Fibroblast of lung (primary cell): ENCODE results near the gene DENND1A.

ENCODE experiments used
- CTCF ChIP-seq, 2 donors: IDR thresholded peaks in 1 of 2; conservative IDR thresholded peaks in 1 of 2; 1 replicate in 1 of 2; 2 replicates in 1 of 2; pipeline ENCODE4 v1.5.1; 2011 to 2012; ENCODE audit warnings: low read length in 2 of 2, control low read depth in 1 of 2, inconsistent platforms in 1 of 2, low read depth in 1 of 2, mild to moderate bottlenecking in 1 of 2
- EZH2 ChIP-seq: IDR thresholded peaks from 2 replicates; pipeline ENCODE4 v1.5.1; 2012; ENCODE audit warnings: low read length, control low read depth, mild to moderate bottlenecking; ENCODE audit errors: missing control alignments

GRCh38 chr9:123757960-123758359, 172.0 kb downstream of the DENND1A start:
- TF ChIP-seq CTCF (conservative IDR thresholded peaks at IDR 0.05 in 1 of 2, IDR thresholded peaks at IDR 0.05 in 1 of 2; ENCODE audit: low read depth in 1 of 2, low read length in 2 of 2) (no peak), EZH2 (no peak)
